MM.1S (cell line): ENCODE results near the gene BEST4.

Source experiments
- EZH2 ChIP-seq: fragments of 300-600 bp; sonication (generic); optimal IDR thresholded peaks from 2 replicates; pipeline ENCODE3; 2017; ENCODE audit warnings: low read depth, mild to moderate bottlenecking, antibody characterized with exemption, low read length, mixed read lengths
- EZH2phosphoT487 ChIP-seq: fragments of 300-600 bp; sonication (generic); IDR thresholded peaks from 2 replicates; pipeline ENCODE4 v1.6.1; 2018; ENCODE audit warnings: antibody characterized with exemption, low read length
- TF ChIP-seq, protein P1 (sequence below): fragments of 300-600 bp; sonication (generic); IDR thresholded peaks from 2 replicates; pipeline ENCODE4 v1.5.1; 2016; ENCODE audit warnings: antibody characterized with exemption, low read length, mixed read lengths

DNA sequence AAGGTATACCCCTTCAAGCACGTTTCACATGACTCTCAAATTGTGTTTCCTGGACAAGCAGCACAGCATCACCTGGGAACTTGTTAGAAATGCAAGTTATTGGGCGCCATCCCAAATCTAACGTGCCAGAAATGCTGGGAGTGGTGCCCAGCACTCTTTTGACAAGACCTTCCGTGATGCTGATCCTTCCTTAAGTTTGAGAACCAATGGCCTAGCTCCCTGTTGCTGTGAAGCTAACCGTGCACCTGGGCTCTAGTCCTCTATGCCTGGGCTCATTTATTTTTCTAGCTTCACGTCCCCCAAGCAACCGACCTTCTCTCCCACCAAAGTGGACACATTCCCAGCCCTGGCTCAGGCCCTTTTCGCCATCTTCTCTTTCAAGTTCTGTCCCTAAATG, 4.3 kb downstream of the BEST4 start:
- TF ChIP-seq, protein P1, sequence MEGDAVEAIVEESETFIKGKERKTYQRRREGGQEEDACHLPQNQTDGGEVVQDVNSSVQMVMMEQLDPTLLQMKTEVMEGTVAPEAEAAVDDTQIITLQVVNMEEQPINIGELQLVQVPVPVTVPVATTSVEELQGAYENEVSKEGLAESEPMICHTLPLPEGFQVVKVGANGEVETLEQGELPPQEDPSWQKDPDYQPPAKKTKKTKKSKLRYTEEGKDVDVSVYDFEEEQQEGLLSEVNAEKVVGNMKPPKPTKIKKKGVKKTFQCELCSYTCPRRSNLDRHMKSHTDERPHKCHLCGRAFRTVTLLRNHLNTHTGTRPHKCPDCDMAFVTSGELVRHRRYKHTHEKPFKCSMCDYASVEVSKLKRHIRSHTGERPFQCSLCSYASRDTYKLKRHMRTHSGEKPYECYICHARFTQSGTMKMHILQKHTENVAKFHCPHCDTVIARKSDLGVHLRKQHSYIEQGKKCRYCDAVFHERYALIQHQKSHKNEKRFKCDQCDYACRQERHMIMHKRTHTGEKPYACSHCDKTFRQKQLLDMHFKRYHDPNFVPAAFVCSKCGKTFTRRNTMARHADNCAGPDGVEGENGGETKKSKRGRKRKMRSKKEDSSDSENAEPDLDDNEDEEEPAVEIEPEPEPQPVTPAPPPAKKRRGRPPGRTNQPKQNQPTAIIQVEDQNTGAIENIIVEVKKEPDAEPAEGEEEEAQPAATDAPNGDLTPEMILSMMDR: no peak
- TF ChIP-seq EZH2phosphoT487 (no peak), EZH2 (no peak)
